Loucy (cell line): ENCODE measurements around the gene ZNF469.

Experiments
- H2AFZ ChIP-seq: fragments of 200-600 bp; sonication (generic); 2 replicates; pipeline ENCODE4 v1.6.0; 2016; ENCODE audit warnings: antibody characterized with exemption, mild to moderate bottlenecking, low read length, moderate library complexity
- H3F3A ChIP-seq: fragments of 200-600 bp; 2 replicates; pipeline ENCODE4 v1.6.0; 2016; ENCODE audit warnings: antibody characterized with exemption, low read depth, mild to moderate bottlenecking
- H3K27me3 ChIP-seq: fragments of 200-600 bp; sonication (generic); 2 replicates; pipeline ENCODE4 v1.6.1; 2014; ENCODE audit warnings: low read length, mild to moderate bottlenecking; ENCODE audit not compliant: insufficient read depth, poor library complexity, severe bottlenecking
- H3K36me3 ChIP-seq: fragments of 200-600 bp; sonication (generic); 2 replicates; pipeline ENCODE4 v1.6.1; 2016; ENCODE audit warnings: low read length; ENCODE audit not compliant: insufficient read depth
- H3K4me1 ChIP-seq: fragments of 200-600 bp; sonication (generic); 2 replicates; pipeline ENCODE4 v1.5.1; 2014; ENCODE audit warnings: low read length, mild to moderate bottlenecking; ENCODE audit not compliant: insufficient read depth, poor library complexity, severe bottlenecking
- H3K4me2 ChIP-seq: fragments of 200-600 bp; sonication (generic); 2 replicates; pipeline ENCODE4 v1.6.0; 2014; ENCODE audit warnings: antibody characterized with exemption, low read length, low read depth, mild to moderate bottlenecking; ENCODE audit not compliant: poor library complexity, severe bottlenecking
- H3K4me3 ChIP-seq: fragments of 200-600 bp; sonication (generic); 2 replicates; pipeline ENCODE4 v1.5.1; 2014; ENCODE audit warnings: low read length, mild to moderate bottlenecking, mixed read lengths; ENCODE audit not compliant: poor library complexity, severe bottlenecking
- H3K79me2 ChIP-seq: fragments of 200-600 bp; sonication (generic); 2 replicates; pipeline ENCODE4 v1.6.1; 2014; ENCODE audit warnings: low read length; ENCODE audit not compliant: insufficient read depth
- H3K9ac ChIP-seq: fragments of 200-600 bp; sonication (generic); 2 replicates; pipeline ENCODE4 v1.6.0; 2014; ENCODE audit warnings: mild to moderate bottlenecking, low read depth, low read length, moderate library complexity; ENCODE audit not compliant: poor library complexity, severe bottlenecking
- H3K9me2 ChIP-seq: fragments of 200-600 bp; sonication (generic); replicated peaks from 2 replicates; pipeline ENCODE4 v1.6.1; 2016; ENCODE audit warnings: low read depth, low read length, mixed read lengths
- H3K9me3 ChIP-seq: fragments of 200-600 bp; sonication (generic); 2 replicates; pipeline ENCODE4 v1.6.1; 2014; ENCODE audit warnings: mild to moderate bottlenecking, antibody characterized with exemption, low read length, low read depth; ENCODE audit not compliant: insufficient read depth
- H4K20me1 ChIP-seq: fragments of 200-600 bp; sonication (generic); 2 replicates; pipeline ENCODE4 v1.6.0; 2014; ENCODE audit warnings: antibody characterized with exemption, low read length, mild to moderate bottlenecking; ENCODE audit not compliant: insufficient read depth, poor library complexity, severe bottlenecking
- EZH2phosphoT487 ChIP-seq: fragments of 200-600 bp; IDR thresholded peaks from 2 replicates; pipeline ENCODE4 v1.6.1; 2018; ENCODE audit warnings: antibody characterized with exemption, mild to moderate bottlenecking, moderate library complexity, borderline replicate concordance
- TF ChIP-seq, protein P1 (sequence below): fragments of 200-600 bp; sonication (generic); conservative IDR thresholded peaks from 2 replicates; pipeline ENCODE4 v1.5.1; 2014; ENCODE audit warnings: mild to moderate bottlenecking, antibody characterized with exemption, low read length

The ZNF469 gene

DNA sequence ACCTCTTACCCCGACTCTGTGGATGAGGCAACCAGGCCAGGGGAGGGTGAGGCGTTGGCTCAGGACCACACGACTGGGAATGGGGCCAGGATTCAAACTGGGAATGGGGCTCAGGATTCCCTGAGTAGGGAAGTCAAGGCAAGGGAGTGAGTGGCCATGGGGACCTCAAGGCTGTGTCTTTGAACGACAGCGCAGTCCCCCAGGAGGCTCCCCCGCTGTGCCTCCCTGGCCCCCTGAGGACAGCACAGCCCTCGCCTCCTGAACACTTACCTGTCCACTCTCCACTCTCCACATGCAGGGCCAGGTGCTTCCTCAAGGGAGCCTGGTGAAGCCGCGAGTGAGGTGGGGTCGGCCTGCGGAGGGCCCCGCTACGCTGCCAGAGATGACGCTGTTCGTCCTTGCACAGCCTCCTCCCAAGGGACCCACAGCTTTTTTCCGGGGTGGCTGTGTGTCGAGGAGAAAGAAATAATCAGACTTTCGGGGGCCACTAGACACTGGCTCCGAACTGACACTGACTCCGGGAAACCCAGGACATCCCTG lies 6.9 kb downstream of the ZNF469 start:
- Histone ChIP-seq H4K20me1 (no peaks in the 10 kb centered on the region), H3K4me1 (no peaks in the 10 kb centered on the region), H3F3A (no peaks in the 10 kb centered on the region), H3K4me2 (no peak overlapping the region), H3K9me3 (no peaks in the 10 kb centered on the region), H3K79me2 (no peaks in the 10 kb centered on the region), H2AFZ (no peak overlapping the region), H3K4me3 (no peak overlapping the region), H3K9ac (no peak overlapping the region), H3K27me3 (no peaks in the 10 kb centered on the region), H3K9me2 (no peaks in the 10 kb centered on the region), H3K36me3 (no peaks in the 10 kb centered on the region)
- no peak for TF ChIP-seq EZH2phosphoT487
- TF ChIP-seq, protein P1, sequence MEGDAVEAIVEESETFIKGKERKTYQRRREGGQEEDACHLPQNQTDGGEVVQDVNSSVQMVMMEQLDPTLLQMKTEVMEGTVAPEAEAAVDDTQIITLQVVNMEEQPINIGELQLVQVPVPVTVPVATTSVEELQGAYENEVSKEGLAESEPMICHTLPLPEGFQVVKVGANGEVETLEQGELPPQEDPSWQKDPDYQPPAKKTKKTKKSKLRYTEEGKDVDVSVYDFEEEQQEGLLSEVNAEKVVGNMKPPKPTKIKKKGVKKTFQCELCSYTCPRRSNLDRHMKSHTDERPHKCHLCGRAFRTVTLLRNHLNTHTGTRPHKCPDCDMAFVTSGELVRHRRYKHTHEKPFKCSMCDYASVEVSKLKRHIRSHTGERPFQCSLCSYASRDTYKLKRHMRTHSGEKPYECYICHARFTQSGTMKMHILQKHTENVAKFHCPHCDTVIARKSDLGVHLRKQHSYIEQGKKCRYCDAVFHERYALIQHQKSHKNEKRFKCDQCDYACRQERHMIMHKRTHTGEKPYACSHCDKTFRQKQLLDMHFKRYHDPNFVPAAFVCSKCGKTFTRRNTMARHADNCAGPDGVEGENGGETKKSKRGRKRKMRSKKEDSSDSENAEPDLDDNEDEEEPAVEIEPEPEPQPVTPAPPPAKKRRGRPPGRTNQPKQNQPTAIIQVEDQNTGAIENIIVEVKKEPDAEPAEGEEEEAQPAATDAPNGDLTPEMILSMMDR = no peak

DNA sequence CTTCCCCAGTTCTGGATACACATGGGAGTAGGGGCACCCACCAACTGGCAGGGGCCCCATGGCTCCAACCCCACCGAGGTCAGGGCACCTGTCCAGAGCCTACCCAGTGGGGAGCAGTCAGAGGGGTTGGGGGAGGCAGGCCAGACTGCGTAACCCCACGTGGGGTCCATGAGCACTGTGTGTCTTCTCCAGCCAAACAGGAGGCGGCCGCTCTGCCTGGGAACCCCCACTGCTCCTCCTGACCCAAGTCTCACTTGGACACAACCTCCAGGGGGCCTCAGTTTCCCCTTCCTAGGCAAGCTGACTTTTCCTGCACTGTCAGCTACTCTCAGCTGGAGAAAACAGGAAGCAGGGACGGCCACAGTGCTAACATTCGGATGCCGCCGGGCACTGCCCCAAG lies 7.5 kb downstream of the ZNF469 start:
- Histone ChIP-seq H3K4me3 (no peak overlapping the region), H3K4me2 (no peak overlapping the region), H3K36me3 (no peaks in the 10 kb centered on the region), H4K20me1 (no peaks in the 10 kb centered on the region), H3K27me3 (no peaks in the 10 kb centered on the region), H3K9ac (no peak overlapping the region), H3F3A (no peaks in the 10 kb centered on the region), H3K9me3 (no peaks in the 10 kb centered on the region), H3K9me2 (no peaks in the 10 kb centered on the region), H2AFZ (no peak overlapping the region), H3K4me1 (no peaks in the 10 kb centered on the region), H3K79me2 (no peaks in the 10 kb centered on the region)
- TF ChIP-seq, protein P1 = no peak
- no peak for TF ChIP-seq EZH2phosphoT487

DNA sequence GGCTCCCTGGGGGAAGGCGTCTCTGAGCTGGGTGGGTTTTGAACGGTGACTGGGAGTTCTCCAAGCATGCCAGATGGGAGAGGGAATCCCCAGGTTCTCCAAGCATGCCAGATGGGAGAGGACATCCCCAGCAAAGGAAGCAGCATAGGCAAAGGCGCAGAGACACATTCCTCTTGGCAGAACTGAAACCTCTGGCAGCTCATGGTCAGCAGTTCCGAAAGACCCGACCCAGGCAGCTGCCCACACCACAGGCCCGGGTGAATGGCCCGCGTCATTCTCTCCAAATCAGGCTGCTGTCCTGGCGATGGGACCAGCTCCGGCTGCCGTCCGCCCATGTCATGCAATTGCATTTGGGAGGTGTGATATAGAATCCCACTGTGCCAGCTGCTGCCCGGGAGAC lies 8.0 kb downstream of the ZNF469 start:
- no peaks in the 10 kb centered on the region for H3K79me2 ChIP-seq
- no peaks in the 10 kb centered on the region for H3K9me2 ChIP-seq
- no peak overlapping the region for H3K4me3 ChIP-seq
- no peak overlapping the region for H3K9ac ChIP-seq
- no peaks in the 10 kb centered on the region for H3F3A ChIP-seq
- no peaks in the 10 kb centered on the region for H3K9me3 ChIP-seq
- no peak for TF ChIP-seq EZH2phosphoT487
- TF ChIP-seq, protein P1 = no peak
- no peaks in the 10 kb centered on the region for H3K27me3 ChIP-seq
- no peak overlapping the region for H3K4me2 ChIP-seq
- no peaks in the 10 kb centered on the region for H3K4me1 ChIP-seq
- no peaks in the 10 kb centered on the region for H4K20me1 ChIP-seq
- H2AFZ ChIP-seq = no peak overlapping the region
- H3K36me3 ChIP-seq = no peaks in the 10 kb centered on the region
